Measurements from ENCODE around the gene GNAO1.

GNAO1 gene

DNA sequence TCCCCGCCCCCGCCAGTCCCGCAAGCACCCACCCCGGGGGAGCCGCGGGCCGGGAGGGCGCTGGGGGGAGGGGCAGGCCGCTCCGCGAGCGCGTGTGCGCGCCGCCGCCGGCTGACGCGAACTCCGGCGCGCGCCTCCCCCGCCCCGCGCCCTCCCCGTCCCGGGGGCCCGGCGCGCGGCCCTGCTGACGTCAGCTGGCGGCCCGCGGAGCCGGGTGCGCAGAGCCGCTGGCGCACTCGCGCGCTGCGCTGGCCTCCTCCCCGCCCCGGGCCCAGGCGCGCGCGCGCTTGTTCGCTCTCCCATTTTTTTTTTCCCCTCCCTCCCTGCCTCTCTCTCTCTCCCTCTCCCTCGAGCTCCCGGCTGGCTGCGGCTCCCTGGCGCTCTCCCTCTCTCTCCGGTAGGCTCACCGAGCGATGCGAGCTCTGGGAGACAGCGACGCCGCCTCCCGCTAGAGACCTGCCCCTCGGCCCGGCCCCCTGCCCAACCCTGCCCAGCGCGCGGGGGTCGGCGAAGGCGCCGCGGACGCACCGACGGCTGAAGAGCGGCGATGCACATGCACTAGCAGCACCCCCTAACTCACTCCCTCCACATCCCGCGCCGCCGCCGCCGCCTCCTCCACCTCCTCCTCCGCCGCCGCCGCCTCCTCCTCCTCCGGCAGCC is at the start of gene GNAO1:
Gene GNAO1, plus strand, starts transcription at position 334 of the 660 bp plus-strand sequence. CDS start 747 bp downstream, outside the sequence.
- ATAC-seq (peak; percentile 89), DNase-seq (ENCODE audit: low spot score in 2 of 2) (peak in 1 of 2 donors; percentile 68)
- Mint-ChIP-seq H3K4me1 (peaks cover 26% of the 10 kb centered on the region), H3K4me3 (peak within 1 kb of the TSS; percentile 72), H3K9me3 (no peaks in the 10 kb centered on the region), H3K36me3 (peaks cover 6% of the 10 kb centered on the region), H3K27ac (no peak within 1 kb of the TSS)

DNA sequence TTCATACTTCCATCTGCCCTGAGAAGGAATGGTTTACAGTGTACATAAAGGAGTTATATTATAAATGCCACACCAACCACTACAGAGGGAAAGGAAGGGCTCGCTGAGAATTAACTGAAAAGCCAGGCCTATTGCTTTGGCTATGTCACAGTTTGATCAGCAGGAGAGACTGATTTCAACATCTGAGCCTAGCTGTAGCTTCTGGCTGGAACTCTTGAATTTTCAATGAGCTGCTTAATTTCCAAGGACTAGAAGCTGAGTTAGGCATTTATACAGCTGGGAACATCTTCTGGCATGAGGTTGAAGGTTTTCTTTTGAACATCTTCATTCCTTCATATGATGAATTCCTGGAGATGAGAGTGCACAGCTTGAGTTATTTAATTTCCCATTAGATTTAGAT is 47.6 kb upstream of the GNAO1 start:
- Mint-ChIP-seq H3K27ac (no peak overlapping the region), H3K4me3 (no peak overlapping the region), H3K9me3 (no peaks in the 10 kb centered on the region), H3K4me1 (no peaks in the 10 kb centered on the region), H3K36me3 (no peaks in the 10 kb centered on the region)
- no peak for ATAC-seq
- no peak for DNase-seq (ENCODE audit: low spot score in 2 of 2)

DNA sequence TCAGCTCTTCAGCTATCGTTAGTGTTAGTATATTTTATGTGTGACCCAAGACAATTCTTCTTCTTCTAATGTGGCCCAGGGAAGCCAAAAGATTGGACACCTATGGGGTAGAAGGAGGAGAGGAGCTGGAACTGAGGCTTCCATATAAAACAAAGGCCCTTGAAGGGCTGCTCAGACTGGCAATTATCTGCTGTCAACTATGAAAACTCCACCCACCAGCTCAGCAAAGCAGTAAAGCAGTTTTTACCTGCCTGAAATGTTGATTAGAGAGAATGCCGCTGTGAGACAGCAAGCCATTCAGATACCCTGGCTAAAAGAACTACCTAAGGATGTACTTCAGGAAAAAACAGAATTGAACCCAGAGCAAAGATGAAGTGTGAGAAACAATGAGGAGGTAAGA is 45.9 kb upstream of the GNAO1 start:
- Mint-ChIP-seq H3K27ac (no peak overlapping the region), H3K4me3 (no peak overlapping the region)
- ATAC-seq, result no peak

DNA sequence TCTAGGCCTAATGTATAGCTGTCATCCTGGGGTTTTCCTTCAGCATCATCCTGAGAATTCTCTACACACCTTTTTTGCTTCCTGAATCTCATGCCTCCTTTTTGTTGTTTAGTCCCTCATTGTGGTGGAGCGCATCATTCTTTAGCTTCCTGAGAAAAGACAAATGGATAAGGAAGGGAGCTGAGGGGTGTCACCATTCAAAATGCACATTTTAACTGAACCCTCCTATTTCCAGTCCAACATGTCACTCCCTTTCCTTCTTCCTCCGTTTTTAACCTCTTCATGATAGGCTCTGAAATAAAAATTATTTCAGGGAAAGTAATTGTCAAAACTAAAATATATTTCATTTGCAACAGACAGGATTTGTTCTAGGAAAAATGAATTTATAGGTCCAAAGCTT is 39.7 kb upstream of the GNAO1 start:
- Mint-ChIP-seq H3K4me1 (peaks cover 7% of the 10 kb centered on the region), H3K27ac (no peak overlapping the region), H3K36me3 (no peaks in the 10 kb centered on the region), H3K4me3 (no peak overlapping the region), H3K9me3 (no peaks in the 10 kb centered on the region)
- no peak for DNase-seq (ENCODE audit: low spot score in 2 of 2)
- ATAC-seq, result no peak

More for the DNA sequence above, 45.9 kb upstream of the GNAO1 start:
- Mint-ChIP-seq H3K36me3 (no peaks in the 10 kb centered on the region), H3K9me3 (no peaks in the 10 kb centered on the region), H3K4me1 (no peaks in the 10 kb centered on the region)
- DNase-seq (ENCODE audit: low spot score in 2 of 2), result no peak

DNA sequence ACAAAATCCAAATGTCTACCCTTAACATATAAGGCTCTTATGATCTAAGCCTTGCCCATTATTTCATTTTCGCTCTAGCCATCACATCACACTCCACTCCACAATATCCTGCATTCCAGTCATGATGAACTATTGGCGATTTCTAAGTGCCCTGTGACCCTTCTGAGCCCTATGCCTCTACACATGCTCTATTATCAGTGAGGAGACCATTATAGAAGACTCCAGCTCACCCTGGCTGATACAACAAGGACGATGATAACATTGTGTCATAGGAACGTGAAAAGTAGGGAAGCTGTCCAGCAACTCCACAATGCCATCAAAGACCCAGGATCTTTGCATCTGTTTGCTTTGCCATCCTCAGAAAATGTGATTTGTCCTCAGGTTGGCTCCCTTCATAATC is 29.6 kb upstream of the GNAO1 start:
- no peaks in the 10 kb centered on the region for H3K36me3 Mint-ChIP-seq
- peaks cover 6% of the 10 kb centered on the region for H3K4me1 Mint-ChIP-seq
- no peaks in the 10 kb centered on the region for H3K9me3 Mint-ChIP-seq
- H3K27ac Mint-ChIP-seq, result no peak overlapping the region
- no peak overlapping the region for H3K4me3 Mint-ChIP-seq
- no peak for DNase-seq (ENCODE audit: low spot score in 2 of 2)
- ATAC-seq, result no peak

DNA sequence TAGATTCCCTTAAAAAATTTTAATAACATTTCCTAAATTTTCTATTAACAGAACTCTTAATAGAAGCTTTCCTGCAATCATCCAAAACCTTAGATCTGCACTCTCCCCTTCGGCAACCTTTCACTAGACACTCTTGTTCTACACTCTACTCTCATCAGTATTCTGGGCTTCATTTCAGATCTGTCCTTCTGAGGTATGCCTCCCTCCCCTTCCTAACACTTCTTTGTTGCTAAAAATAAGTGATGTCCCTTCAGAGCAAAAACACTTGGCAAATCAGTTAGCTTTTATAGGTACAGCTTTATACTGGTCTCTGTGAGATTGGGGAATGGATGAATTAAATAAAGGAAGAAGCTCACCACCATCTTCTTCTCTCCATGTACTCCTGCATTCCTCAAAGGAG is 28.2 kb upstream of the GNAO1 start:
- H3K27ac Mint-ChIP-seq, result no peak overlapping the region
- no peaks in the 10 kb centered on the region for H3K36me3 Mint-ChIP-seq
- no peak overlapping the region for H3K4me3 Mint-ChIP-seq
- no peaks in the 10 kb centered on the region for H3K9me3 Mint-ChIP-seq
- DNase-seq (ENCODE audit: low spot score in 2 of 2) (no peak), ATAC-seq (no peak)
- H3K4me1 Mint-ChIP-seq, result peaks cover 6% of the 10 kb centered on the region

DNA sequence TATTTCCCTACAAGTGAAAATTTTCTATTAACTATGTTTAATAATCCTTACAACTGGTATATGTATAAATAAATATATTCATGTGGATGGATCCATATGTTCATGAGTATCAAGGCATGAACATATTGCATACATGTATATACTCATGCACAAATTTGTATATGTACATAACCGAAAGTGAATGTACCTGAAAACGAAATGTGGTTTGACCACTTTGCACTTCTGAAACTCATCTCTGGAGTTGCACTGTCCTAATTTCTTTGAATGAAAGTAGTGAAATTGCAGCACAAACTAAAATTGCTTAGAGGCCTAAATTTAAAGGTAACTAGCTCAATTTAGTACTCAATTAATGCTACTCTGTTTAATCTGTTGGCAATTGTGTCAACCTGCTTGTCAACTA is 27.4 kb upstream of the GNAO1 start:
- Mint-ChIP-seq H3K27ac (no peak overlapping the region), H3K4me3 (no peak overlapping the region), H3K9me3 (no peaks in the 10 kb centered on the region), H3K4me1 (peaks cover 6% of the 10 kb centered on the region), H3K36me3 (no peaks in the 10 kb centered on the region)
- no peak for DNase-seq (ENCODE audit: low spot score in 2 of 2)
- peak; percentile 70 for ATAC-seq

DNA sequence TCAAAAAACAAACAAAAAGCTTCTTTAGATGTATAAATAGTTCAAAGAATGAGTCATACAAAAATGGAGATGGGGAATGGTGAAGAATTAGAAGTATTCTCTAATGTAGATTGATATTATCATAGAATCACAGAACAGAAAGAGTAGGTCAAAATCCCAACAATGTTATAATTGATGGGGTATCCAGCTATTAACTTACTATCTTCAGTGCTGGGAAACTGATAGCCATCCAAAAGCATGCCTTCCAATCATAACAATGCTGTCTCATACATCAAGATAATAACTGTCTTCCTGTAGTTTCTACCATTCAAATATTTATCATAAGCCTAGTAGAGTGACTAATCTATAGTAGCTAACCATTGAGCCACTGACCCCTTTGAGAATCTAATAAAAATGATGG is 26.7 kb upstream of the GNAO1 start:
- Mint-ChIP-seq H3K4me3 (no peak overlapping the region), H3K27ac (no peak overlapping the region), H3K36me3 (no peaks in the 10 kb centered on the region), H3K4me1 (peaks cover 6% of the 10 kb centered on the region), H3K9me3 (no peaks in the 10 kb centered on the region)
- ATAC-seq (no peak), DNase-seq (ENCODE audit: low spot score in 2 of 2) (no peak)

DNA sequence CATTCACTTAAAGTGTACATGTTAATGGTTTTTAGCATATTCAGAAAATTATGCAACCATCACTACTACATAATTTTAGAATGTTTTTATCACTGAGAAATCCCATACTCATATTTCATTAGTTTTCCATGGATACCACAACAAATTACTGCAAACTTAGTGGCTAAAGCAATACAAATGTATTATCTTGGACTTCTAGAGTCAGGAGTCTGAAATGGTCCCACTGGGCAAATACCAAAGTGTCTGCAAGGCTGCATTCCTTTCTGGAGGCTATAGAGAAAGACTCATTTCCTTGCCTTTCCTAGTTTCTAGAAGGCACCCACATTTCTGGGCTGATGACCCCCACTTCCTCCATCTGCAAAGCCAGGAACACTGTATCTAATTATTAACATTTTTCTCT is 16.9 kb upstream of the GNAO1 start:
- H3K9me3 Mint-ChIP-seq, result peaks cover 10% of the 10 kb centered on the region
- H3K27ac Mint-ChIP-seq, result no peak overlapping the region
- H3K36me3 Mint-ChIP-seq, result no peaks in the 10 kb centered on the region
- ATAC-seq (no peak), DNase-seq (ENCODE audit: low spot score in 2 of 2) (no peak)
- no peak overlapping the region for H3K4me3 Mint-ChIP-seq
- no peaks in the 10 kb centered on the region for H3K4me1 Mint-ChIP-seq

DNA sequence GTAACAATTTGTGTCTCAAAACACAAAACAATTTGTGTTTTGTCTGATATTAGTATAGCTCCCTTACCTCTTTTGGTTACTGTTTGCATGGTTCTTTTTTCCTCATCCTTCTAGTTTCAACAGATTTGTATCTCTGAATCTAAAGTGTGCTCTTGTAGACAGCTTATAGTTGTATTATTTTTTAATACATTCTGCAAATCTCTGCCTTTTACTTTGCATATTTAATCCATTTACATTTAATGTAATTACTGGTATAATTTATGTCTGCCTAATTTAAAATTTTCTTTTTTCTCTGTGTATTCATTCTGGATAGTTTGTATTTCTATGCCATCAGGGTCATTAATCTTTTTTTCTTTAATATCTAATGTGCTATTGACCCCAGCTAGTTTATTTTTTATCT is 9.9 kb upstream of the GNAO1 start:
- Mint-ChIP-seq H3K4me1 (no peaks in the 10 kb centered on the region), H3K36me3 (no peaks in the 10 kb centered on the region), H3K9me3 (peaks cover 5% of the 10 kb centered on the region), H3K4me3 (no peak overlapping the region), H3K27ac (no peak overlapping the region)
- ATAC-seq (no peak), DNase-seq (ENCODE audit: low spot score in 2 of 2) (no peak)

DNA sequence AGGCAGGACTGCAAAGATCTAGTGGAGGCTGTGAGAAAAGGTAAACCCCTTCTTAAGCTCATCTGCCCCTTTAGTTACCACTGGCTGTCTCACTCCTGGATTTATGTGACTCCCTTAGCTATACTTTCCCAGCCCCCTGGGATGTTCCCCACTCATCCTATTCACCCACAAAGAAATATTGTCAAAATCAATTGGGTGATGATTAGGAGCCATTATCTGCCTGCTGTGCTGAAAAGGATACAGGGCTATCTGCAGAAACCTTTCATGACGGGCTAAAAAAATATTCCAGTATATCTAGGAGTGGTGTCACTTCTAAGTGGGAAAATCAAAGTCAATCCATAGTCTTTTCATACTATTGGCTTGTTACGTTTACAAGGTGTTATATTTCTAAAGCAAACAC is 8.0 kb upstream of the GNAO1 start:
- ATAC-seq (no peak), DNase-seq (ENCODE audit: low spot score in 2 of 2) (no peak)
- Mint-ChIP-seq H3K27ac (no peak overlapping the region), H3K4me3 (no peak overlapping the region), H3K4me1 (no peaks in the 10 kb centered on the region), H3K9me3 (peaks cover 5% of the 10 kb centered on the region), H3K36me3 (no peaks in the 10 kb centered on the region)

DNA sequence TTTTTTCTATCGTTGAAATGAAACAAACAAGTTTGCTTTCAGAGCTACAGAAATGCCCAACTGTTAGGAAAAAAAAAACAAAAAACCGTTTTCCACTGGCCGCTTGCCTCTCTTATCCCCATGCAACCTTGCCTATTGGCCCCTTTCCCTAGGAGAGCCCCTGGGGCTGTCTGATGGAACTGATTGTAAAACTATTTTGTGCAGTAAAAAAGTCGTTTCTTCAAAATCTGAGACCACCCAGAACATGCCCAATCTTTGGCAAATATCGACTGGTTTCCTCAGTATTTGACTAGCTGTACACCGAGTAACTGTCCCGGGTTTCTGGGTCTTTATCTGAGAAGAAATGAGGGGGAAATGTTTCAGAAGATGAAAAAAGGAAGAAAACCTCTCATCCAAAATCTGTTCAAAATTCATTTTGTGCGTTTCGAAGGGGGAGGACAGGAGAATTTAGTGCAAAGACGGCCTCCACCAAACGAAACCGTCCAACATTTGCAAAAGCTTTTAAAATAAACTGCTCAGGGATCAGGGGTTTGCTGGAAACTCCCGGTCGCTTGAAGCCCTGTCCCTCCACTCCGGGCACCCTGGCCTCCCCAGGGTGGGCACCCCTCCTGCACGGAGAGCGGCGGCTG is 1.1 kb upstream of the GNAO1 start:
- peaks cover 6% of the 10 kb centered on the region for H3K36me3 Mint-ChIP-seq
- no peak for DNase-seq (ENCODE audit: low spot score in 2 of 2)
- no peaks in the 10 kb centered on the region for H3K9me3 Mint-ChIP-seq
- peaks cover 26% of the 10 kb centered on the region for H3K4me1 Mint-ChIP-seq
- peak overlapping the region; percentile 72 for H3K4me3 Mint-ChIP-seq
- ATAC-seq, result no peak
- no peak overlapping the region for H3K27ac Mint-ChIP-seq

DNA sequence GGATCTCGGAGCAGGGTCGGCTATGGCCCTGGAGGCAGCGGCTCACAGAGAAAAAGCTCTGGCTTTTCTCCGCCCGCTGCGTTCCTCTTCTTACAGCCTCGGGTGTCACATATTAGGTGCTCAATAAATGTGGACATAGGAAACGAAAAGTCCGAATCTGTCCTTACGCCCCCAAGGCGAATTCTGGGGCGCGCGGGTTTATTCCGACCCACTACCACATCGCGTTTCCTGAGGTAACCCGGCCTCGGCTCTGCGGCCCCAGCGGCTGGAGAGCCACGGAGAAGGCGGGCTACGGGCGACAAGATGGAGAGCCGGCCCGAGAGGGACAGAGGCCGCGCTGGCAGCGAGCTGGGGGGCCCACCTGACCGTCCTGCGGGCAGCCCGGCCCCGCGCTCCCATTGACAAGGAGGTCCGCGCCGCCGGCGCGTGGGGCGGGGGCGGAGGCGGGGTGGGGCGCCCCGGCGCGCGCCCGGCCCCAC is 573 bp upstream of the GNAO1 start:
- DNase-seq (ENCODE audit: low spot score in 2 of 2), result peak in 1 of 2 donors; percentile 62
- Mint-ChIP-seq H3K4me3 (peak overlapping the region; percentile 72), H3K4me1 (peaks cover 26% of the 10 kb centered on the region), H3K27ac (no peak overlapping the region), H3K36me3 (peaks cover 6% of the 10 kb centered on the region), H3K9me3 (no peaks in the 10 kb centered on the region)
- peak; percentile 2 for ATAC-seq

DNA sequence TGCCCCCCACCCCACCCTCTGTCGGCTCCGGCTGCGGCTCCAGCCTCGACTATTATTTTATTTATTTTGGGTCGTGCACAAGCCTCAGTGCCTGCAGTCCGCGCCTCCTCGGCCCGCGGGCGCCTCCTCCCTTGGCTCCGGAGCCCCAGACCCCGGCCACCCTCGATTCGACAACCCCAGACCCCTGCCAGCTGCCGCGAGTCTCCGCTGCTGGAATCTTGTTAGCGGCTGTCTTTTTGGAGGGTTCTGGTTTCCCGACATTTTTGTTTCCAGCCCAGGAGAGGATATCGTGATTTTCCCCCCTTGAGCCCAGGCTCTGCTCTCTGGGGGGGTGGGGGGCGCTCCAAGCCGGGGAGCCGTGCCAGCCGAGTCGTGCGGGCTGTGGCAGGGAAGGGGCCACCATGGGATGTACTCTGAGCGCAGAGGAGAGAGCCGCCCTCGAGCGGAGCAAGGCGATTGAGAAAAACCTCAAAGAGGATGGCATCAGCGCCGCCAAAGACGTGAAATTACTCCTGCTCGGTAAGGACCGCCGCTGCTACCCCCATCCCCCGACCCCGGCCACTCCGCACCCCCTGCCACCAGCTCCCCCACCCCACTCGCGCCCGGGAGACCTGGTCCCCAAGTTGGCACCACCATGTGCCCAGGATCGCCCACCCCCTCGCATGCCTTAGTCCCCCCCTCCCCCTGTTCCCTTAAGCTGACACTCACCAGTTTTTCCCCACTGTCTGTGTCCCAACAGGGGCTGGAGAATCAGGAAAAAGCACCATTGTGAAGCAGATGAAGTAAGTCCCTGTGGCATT is 746 bp downstream of the GNAO1 start:
- Mint-ChIP-seq H3K9me3 (no peaks in the 10 kb centered on the region), H3K36me3 (peaks cover 6% of the 10 kb centered on the region), H3K27ac (no peak overlapping the region), H3K4me3 (peak overlapping the region; percentile 72), H3K4me1 (peaks cover 27% of the 10 kb centered on the region)
- ATAC-seq, result no peak
- DNase-seq (ENCODE audit: low spot score in 2 of 2), result no peak

DNA sequence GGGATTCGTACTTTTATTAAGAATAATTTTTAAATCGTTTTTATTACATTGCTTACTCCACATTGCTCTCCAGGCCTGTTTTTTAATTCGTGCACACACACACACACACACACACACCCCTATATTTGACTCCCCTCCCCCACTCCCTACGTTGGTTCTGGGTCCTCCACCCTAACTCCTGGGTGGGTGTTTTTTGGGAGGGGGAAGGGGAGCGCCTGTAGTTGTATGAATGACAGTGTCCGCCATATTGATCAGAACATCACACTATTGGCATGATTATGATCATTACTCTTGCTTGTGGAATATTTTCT is 1.3 kb downstream of the GNAO1 start:
- Mint-ChIP-seq H3K36me3 (peaks cover 6% of the 10 kb centered on the region), H3K4me3 (peak overlapping the region; percentile 72), H3K4me1 (peaks cover 32% of the 10 kb centered on the region), H3K9me3 (no peaks in the 10 kb centered on the region), H3K27ac (no peak overlapping the region)
- ATAC-seq (no peak), DNase-seq (ENCODE audit: low spot score in 2 of 2) (no peak)
